HL-60/S4 (cell line): Measurements from ENCODE around the gene NOD2.

Experiments used
- in situ Hi-C: fragments of 300-500 bp; cut with MboI; formaldehyde crosslinking; loops from 2 replicates; pipeline ENCODE4 v1.14.3; 2022; ENCODE audit warnings: low sequenced_read_pairs

The NOD2 gene

GRCh38 chr16:50736448-50736847, 43.0 kb downstream of the NOD2 start:
- in situ Hi-C loops = no loop called here

GRCh38 chr16:50737420-50737959, 44.1 kb downstream of the NOD2 start:
- in situ Hi-C loops = no loop called here

- in situ Hi-C loops = no loop called here
These were observed 45.6 kb downstream of the NOD2 start for GRCh38 chr16:50739031-50739430.

- in situ Hi-C loops = no loop called here
These were observed 47.3 kb downstream of the NOD2 start for GRCh38 chr16:50740736-50741135.

- in situ Hi-C loops = no loop called here
These were observed 47.9 kb downstream of the NOD2 start for GRCh38 chr16:50741225-50741780.

- in situ Hi-C loops = no loop called here
These were observed 48.6 kb downstream of the NOD2 start, which contains the start of gene CYLD for GRCh38 chr16:50741781-50742575. Gene CYLD (plus strand): TSS chr16:50742086. CDS start chr16:50749699, 7,613 bp downstream.

GRCh38 chr16:50742576-50743200, 49.3 kb downstream of the NOD2 start:
- in situ Hi-C loops = no loop called here

- in situ Hi-C loops = no loop called here
These were observed 50.3 kb downstream of the NOD2 start for GRCh38 chr16:50743581-50744225.

- in situ Hi-C loops = no loop called here
These were observed 51.5 kb downstream of the NOD2 start for GRCh38 chr16:50744881-50745280.

GRCh38 chr16:50745940-50746339, 52.5 kb downstream of the NOD2 start:
- in situ Hi-C loops = no loop called here

GRCh38 chr16:50747207-50747956, 54.0 kb downstream of the NOD2 start:
- in situ Hi-C loops = no loop called here

GRCh38 chr16:50751528-50751927, 58.1 kb downstream of the NOD2 start:
- in situ Hi-C loops = no loop called here

GRCh38 chr16:50752471-50753235, 59.2 kb downstream of the NOD2 start:
- in situ Hi-C loops = no loop called here

- in situ Hi-C loops = no loop called here
These were observed 63.1 kb downstream of the NOD2 start for GRCh38 chr16:50756473-50756872.

- in situ Hi-C loops = no loop called here
These were observed 67.9 kb downstream of the NOD2 start for GRCh38 chr16:50761267-50761666.

GRCh38 chr16:50762241-50762640, 68.8 kb downstream of the NOD2 start:
- in situ Hi-C loops = no loop called here

- in situ Hi-C loops = no loop called here
These were observed 69.8 kb downstream of the NOD2 start for GRCh38 chr16:50763211-50763610.

GRCh38 chr16:50765260-50765659, 71.9 kb downstream of the NOD2 start:
- in situ Hi-C loops = no loop called here

- in situ Hi-C loops = no loop called here
These were observed 72.5 kb downstream of the NOD2 start for GRCh38 chr16:50765861-50766260.

GRCh38 chr16:50767197-50767596, 73.8 kb downstream of the NOD2 start:
- in situ Hi-C loops = no loop called here
